ENCODE measurements around the gene NFATC2. TPM values are rescaled to one million over a fixed set of nuclear protein-coding genes. Genes with fewer than 3 reads are reported as not detected.

The NFATC2 gene
- total RNA-seq, 1 donor from 2014 or later, result 2.7 TPM

- DNase-seq (ENCODE audit: low read depth in 2 of 2), result no peak
These were observed 203.7 kb downstream of the NFATC2 start for GRCh38 chr20:51338692-51339440.

GRCh38 chr20:51337126-51337805 is 205.3 kb downstream of the NFATC2 start:
- DNase-seq (ENCODE audit: low read depth in 2 of 2), result no peak

Other genes starting within 250 kb of the NFATC2 start
- 54.0 and 75.5 TPM in 2 replicates for gene ATP9A, start 225.7 kb upstream of the NFATC2 start, total RNA-seq

All from dermis microvascular lymphatic vessel endothelial cell (primary cell).